ENCODE results near the gene ABHD1. TPM values are rescaled to one million over a fixed set of nuclear protein-coding genes. Genes with fewer than 3 reads are reported as not detected.

ABHD1 gene
- polyA plus RNA-seq, 4 donors: 1.2 to 2.1 (median 1.3) TPM

DNA sequence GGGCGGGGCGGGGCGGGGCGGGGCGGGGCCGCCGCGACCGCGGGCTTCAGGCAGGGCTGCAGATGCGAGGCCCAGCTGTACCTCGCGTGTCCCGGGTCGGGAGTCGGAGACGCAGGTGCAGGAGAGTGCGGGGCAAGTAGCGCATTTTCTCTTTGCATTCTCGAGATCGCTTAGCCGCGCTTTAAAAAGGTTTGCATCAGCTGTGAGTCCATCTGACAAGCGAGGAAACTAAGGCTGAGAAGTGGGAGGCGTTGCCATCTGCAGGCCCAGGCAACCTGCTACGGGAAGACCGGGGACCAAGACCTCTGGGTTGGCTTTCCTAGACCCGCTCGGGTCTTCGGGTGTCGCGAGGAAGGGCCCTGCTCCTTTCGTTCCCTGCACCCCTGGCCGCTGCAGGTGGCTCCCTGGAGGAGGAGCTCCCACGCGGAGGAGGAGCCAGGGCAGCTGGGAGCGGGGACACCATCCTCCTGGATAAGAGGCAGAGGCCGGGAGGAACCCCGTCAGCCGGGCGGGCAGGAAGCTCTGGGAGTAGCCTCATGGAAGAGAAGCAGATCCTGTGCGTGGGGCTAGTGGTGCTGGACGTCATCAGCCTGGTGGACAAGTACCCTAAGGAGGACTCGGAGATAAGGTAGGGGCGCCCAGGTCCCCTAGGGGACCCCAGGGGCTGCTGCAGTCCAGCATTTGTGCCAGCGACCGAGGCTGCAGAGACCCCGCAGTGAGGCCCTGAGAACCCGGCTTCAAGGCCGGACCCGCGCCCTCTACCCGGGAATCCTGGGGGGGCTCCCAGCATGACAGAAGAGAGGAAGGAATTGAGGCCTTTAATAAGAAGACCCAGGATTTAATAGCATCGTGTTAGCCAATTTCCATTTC is 36.7 kb upstream of the ABHD1 start, which contains the start of gene KHK:
Gene KHK (plus strand): TSS at position 49 of the 870 bp plus-strand sequence. CDS start 488 bp downstream, at position 537.
- no peak for DNase-seq (ENCODE audit: low read depth in 4 of 4, low spot score in 3 of 4)

- no peak for DNase-seq (ENCODE audit: low read depth in 4 of 4, low spot score in 3 of 4)
Measured at GRCh38 chr2:27087823-27088410, 35.7 kb upstream of the ABHD1 start.

DNA sequence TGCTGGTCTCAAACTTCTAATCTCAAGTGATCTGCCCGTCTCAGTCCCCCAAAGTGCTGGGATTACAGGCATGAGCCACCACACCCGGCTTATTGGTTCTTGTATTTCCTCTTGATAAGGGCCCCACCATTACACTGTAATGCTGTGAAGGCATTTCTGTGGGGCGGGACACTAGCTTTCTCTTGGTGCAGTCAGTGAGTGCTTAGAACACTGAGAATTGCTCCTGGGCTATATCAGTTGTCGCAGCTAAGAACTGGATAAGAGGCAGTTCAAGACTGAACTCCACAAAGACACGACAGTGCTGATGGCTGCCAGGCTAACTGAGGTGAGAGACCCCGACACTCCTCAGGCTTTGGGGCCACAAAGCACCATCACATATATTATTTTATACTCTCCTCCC is 35.0 kb upstream of the ABHD1 start:
- DNase-seq (ENCODE audit: low read depth in 4 of 4, low spot score in 3 of 4): no peak

DNA sequence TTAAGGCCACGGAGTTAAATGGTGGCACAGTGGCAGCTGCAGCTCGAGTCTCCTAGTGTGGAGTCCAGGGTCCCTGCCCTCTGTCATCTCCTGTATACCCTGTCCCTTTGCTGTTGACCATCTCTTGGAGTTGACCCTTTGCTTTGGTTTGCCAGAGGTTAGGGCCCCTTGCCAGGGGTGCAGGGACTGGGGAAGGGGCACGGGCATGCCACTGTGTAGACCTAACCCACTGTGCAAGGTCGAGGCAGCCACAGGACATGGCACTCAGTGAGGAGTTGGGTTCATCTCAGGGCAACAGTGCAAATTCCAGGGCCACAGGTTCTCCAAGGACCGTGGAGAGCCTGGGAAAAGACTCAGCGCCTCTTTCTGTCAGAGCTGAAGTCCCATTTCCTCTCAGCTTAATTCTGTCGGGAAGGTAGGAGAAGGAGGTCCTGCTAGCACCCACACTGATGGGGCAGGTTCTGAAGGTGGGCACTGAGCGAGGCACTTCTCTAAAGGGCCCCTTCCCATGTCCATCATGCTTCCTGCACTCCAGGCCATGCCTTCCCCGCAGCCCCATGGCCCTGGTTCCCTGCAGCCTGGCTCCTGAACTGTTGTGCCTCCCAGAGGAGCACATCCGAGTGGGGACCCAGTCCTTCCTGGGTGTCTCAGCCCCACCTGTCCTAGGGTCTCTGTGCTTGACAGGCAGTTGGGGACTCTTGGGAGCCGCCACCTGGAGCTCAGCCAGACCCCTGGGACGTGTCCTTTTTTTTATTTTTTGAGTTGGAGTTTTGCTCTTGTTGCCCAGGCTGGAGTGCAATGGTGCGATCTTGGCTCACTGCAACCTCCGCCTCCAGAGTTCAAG is 34.3 kb upstream of the ABHD1 start:
- no peak for DNase-seq (ENCODE audit: low read depth in 4 of 4, low spot score in 3 of 4)

- DNase-seq (ENCODE audit: low read depth in 4 of 4, low spot score in 3 of 4): no peak
Measured at GRCh38 chr2:27091746-27092695, 31.6 kb upstream of the ABHD1 start.

GRCh38 chr2:27092696-27093429 is 30.8 kb upstream of the ABHD1 start:
- no peak for DNase-seq (ENCODE audit: low read depth in 4 of 4, low spot score in 3 of 4)

GRCh38 chr2:27093430-27094352 is 29.9 kb upstream of the ABHD1 start:
- DNase-seq (ENCODE audit: low read depth in 4 of 4, low spot score in 3 of 4): no peak

- DNase-seq (ENCODE audit: low read depth in 4 of 4, low spot score in 3 of 4): no peak
Measured at GRCh38 chr2:27094353-27094984, 29.1 kb upstream of the ABHD1 start.

GRCh38 chr2:27095427-27095744 is 28.2 kb upstream of the ABHD1 start:
- DNase-seq (ENCODE audit: low read depth in 4 of 4, low spot score in 3 of 4): no peak

- DNase-seq (ENCODE audit: low read depth in 4 of 4, low spot score in 3 of 4): no peak
Measured at GRCh38 chr2:27095745-27096651, 27.6 kb upstream of the ABHD1 start.

GRCh38 chr2:27096748-27097297 is 26.8 kb upstream of the ABHD1 start:
- DNase-seq (ENCODE audit: low read depth in 4 of 4, low spot score in 3 of 4): no peak

DNA sequence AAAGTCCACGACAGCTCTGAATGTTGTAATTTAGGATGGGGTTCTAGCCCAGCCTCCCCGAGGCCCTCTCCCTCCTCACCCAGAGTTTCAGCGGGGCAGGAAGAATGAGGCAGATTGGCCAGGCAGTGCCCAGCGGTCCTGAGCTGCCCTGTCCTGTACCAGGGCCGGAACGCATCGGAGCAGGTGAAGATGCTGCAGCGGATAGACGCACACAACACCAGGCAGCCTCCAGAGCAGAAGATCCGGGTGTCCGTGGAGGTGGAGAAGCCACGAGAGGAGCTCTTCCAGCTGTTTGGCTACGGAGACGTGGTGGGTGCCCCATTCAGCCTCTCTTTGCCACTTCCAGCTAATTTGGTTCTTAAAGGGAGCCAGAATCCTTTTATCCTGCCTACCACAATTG is 26.3 kb upstream of the ABHD1 start:
- no peak for DNase-seq (ENCODE audit: low read depth in 4 of 4, low spot score in 3 of 4)

DNA sequence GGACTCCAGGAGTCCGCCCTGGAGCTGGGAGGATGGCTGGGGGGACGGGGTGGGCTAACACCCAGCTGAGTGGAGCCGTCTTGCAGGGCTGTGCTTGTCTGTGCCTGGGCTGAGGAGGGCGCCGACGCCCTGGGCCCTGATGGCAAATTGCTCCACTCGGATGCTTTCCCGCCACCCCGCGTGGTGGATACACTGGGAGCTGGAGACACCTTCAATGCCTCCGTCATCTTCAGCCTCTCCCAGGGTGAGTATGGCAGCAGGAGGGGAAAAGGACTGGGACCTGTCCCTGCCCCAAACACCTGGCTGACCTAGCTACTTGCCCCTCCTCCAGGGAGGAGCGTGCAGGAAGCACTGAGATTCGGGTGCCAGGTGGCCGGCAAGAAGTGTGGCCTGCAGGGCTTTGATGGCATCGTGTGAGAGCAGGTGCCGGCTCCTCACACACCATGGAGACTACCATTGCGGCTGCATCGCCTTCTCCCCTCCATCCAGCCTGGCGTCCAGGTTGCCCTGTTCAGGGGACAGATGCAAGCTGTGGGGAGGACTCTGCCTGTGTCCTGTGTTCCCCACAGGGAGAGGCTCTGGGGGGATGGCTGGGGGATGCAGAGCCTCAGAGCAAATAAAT is 24.2 kb upstream of the ABHD1 start:
- no peak for DNase-seq (ENCODE audit: low read depth in 4 of 4, low spot score in 3 of 4)

- no peak for DNase-seq (ENCODE audit: low read depth in 4 of 4, low spot score in 3 of 4)
Measured at GRCh38 chr2:27100036-27100435, 23.6 kb upstream of the ABHD1 start.

GRCh38 chr2:27102329-27102728 is 21.3 kb upstream of the ABHD1 start:
- no peak for DNase-seq (ENCODE audit: low read depth in 4 of 4, low spot score in 3 of 4)

- DNase-seq (ENCODE audit: low read depth in 4 of 4, low spot score in 3 of 4): no peak
Measured at GRCh38 chr2:27105981-27106380, 17.6 kb upstream of the ABHD1 start.

All from right renal pelvis (tissue), 4 donors.